Transverse colon (tissue), 4 donors: ENCODE results near the gene BORCS5.

Experiments
- EP300 ChIP-seq: sonication (generic); formaldehyde crosslinking; IDR thresholded peaks from one replicate; pipeline ENCODE4 v1.6.1; 2017; ENCODE audit warnings: antibody characterized with exemption, low read depth
- POLR2A ChIP-seq: fragments of 450-650 bp; IDR thresholded peaks from one replicate; pipeline ENCODE4 v1.6.1; 2016; ENCODE audit warnings: antibody characterized with exemption, mild to moderate bottlenecking, moderate library complexity
- POLR2AphosphoS5 ChIP-seq, 3 donors: sonication (generic); formaldehyde crosslinking; IDR thresholded peaks; one replicate each; pipeline ENCODE4 v1.6.1; 2016; ENCODE audit warnings: antibody characterized with exemption in 3 of 3
- TF ChIP-seq, protein P1 (sequence below), 5 experiments: fragments of 200-600 bp in 3 of 5; fragments of 450-650 bp in 2 of 5; sonication (generic) in 3 of 5; IDR thresholded peaks; 1 replicate in 2 of 5; 2 replicates in 3 of 5; pipeline ENCODE4 v1.5.1; 2016 to 2017; ENCODE audit warnings: antibody characterized with exemption in 5 of 5, inconsistent platforms in 3 of 5, mild to moderate bottlenecking in 2 of 5, moderate library complexity in 1 of 5

DNA sequence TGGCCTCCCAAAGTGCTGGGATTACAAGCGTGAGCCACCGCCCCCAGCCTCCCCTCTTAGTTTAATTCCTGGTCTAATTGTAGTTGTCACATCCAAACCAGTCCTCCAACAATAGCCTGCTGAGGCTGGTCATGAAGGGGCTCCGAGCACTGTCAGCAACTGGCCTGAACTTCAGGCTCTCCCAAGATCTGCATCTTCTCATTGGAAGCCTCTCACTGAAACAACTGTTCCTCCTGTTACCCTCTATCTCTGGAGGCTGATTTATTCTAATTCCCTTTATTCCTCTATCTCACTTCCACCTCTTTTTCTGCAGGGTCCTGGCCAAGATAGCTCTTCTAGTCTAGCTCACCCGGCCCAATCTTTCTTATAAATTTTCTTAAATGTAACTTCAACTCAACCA is 116.3 kb downstream of the BORCS5 start:
- TF ChIP-seq, protein P1, sequence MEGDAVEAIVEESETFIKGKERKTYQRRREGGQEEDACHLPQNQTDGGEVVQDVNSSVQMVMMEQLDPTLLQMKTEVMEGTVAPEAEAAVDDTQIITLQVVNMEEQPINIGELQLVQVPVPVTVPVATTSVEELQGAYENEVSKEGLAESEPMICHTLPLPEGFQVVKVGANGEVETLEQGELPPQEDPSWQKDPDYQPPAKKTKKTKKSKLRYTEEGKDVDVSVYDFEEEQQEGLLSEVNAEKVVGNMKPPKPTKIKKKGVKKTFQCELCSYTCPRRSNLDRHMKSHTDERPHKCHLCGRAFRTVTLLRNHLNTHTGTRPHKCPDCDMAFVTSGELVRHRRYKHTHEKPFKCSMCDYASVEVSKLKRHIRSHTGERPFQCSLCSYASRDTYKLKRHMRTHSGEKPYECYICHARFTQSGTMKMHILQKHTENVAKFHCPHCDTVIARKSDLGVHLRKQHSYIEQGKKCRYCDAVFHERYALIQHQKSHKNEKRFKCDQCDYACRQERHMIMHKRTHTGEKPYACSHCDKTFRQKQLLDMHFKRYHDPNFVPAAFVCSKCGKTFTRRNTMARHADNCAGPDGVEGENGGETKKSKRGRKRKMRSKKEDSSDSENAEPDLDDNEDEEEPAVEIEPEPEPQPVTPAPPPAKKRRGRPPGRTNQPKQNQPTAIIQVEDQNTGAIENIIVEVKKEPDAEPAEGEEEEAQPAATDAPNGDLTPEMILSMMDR (IDR thresholded peaks at IDR 0.05): no peak
- no peak for TF ChIP-seq POLR2A
- no peak for TF ChIP-seq POLR2AphosphoS5 (IDR thresholded peaks at IDR 0.05)
- TF ChIP-seq EP300: no peak
